Stomach (tissue), 4 donors: ENCODE data around the gene RDX.

Experiments
- CTCF ChIP-seq, 7 experiments: fragments of 450-650 bp in 4 of 7; fragments of 200-600 bp in 3 of 7; sonication (generic) in 3 of 7; IDR thresholded peaks; one replicate each; pipeline ENCODE4 v1.5.1; 2016 to 2019; ENCODE audit warnings: antibody characterized with exemption in 7 of 7, control low read depth in 2 of 7, mild to moderate bottlenecking in 1 of 7
- EP300 ChIP-seq: sonication (generic); formaldehyde crosslinking; IDR thresholded peaks from one replicate; pipeline ENCODE4 v1.6.1; 2017; ENCODE audit warnings: antibody characterized with exemption
- POLR2A ChIP-seq, 4 donors: fragments of 450-650 bp; IDR thresholded peaks; one replicate each; pipeline ENCODE4 v1.6.1; 2016; ENCODE audit warnings: antibody characterized with exemption in 4 of 4, control low read depth in 2 of 4, mild to moderate bottlenecking in 1 of 4, moderate library complexity in 1 of 4
- POLR2AphosphoS5 ChIP-seq, 3 donors: sonication (generic); formaldehyde crosslinking; IDR thresholded peaks; one replicate each; pipeline ENCODE4 v1.6.1; 2016; ENCODE audit warnings: antibody characterized with exemption in 3 of 3

DNA sequence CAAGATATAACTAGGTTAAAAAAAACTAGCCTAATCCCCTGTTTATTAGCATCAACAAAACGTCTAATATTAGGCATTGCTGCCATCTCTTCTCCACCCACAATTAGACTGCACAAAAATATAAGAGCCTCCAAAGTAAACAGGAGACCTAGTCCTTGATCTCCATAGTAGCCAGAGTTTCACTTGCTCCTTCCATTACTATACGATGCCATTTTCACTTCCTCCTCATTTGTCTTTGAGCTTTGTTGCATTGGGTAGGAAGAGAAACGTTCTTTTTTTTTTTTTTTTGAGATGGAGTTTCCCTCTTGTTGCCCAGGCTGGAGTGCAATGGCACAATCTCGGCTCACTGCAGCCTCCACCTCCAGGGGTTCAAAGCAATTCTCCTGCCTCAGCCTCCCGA, 42.3 kb upstream of the RDX start:
- no peak for TF ChIP-seq CTCF (IDR thresholded peaks at IDR 0.05)
- TF ChIP-seq POLR2A (IDR thresholded peaks at IDR 0.05) = no peak
- no peak for TF ChIP-seq POLR2AphosphoS5 (IDR thresholded peaks at IDR 0.05)
- TF ChIP-seq EP300 = no peak
